Activated T-helper 2 cell treated with anti-CD3 and anti-CD28 coated beads, Interferon-gamma antibody, Interleukin-2, Interleukin-4, amounts not matched to agents 10 μg/mL and 5 μg/mL and 100 μg/mL, durations not matched to agents 14 hours and 24 hours and 36 hours (primary cell): ENCODE results near the gene UBE2O. TPM values are rescaled to one million over a fixed set of nuclear protein-coding genes. Genes with fewer than 3 reads are reported as not detected.

Experiments
- DNase-seq: peaks from one replicate; pipeline ENCODE4 v3.0.0; 2021; ENCODE audit warnings: low spot score
- H3K27ac Mint-ChIP-seq: one replicate; pipeline ENCODE4 v1.8.0; 2021; ENCODE audit warnings: mixed read lengths
- H3K27me3 Mint-ChIP-seq: one replicate; pipeline ENCODE4 v1.8.0; 2021; ENCODE audit warnings: low read depth, mixed read lengths
- H3K36me3 Mint-ChIP-seq: one replicate; pipeline ENCODE4 v1.8.0; 2021; ENCODE audit warnings: low read depth, mixed read lengths
- H3K4me1 Mint-ChIP-seq: one replicate; pipeline ENCODE4 v1.8.0; 2021; ENCODE audit warnings: low read depth, mixed read lengths
- H3K4me3 Mint-ChIP-seq: one replicate; pipeline ENCODE4 v1.8.0; 2021; ENCODE audit warnings: low read depth, mild to moderate bottlenecking, moderate library complexity, mixed read lengths
- H3K9me3 Mint-ChIP-seq: one replicate; pipeline ENCODE4 v1.8.0; 2021; ENCODE audit warnings: mixed read lengths
- intact Hi-C: fragments of 100-400 bp; cut with micrococcal nuclease; formaldehyde crosslinking; loops from one replicate; pipeline ENCODE4 v1.15.1; 2023
- total RNA-seq: library from RNA; stranded (reverse); gene quantifications from 2 replicates; pipeline ENCODE4 v1.2.3, GENCODE V29; 2022

UBE2O gene
- total RNA-seq, 1 donor from 2014 or later = 46.0 TPM

- Mint-ChIP-seq H3K36me3 (peaks cover 14% of the 10 kb centered on the region), H3K4me1 (peaks cover 6% of the 10 kb centered on the region), H3K4me3 (no peak overlapping the region), H3K27me3 (no peaks in the 10 kb centered on the region), H3K27ac (no peak overlapping the region), H3K9me3 (no peaks in the 10 kb centered on the region)
- intact Hi-C loops = loop anchor here (5.0 kb wide), 1 partner anchor 45 kb away; the partner anchor contains the start of gene UBE2O
- DNase-seq = no peak
Observed at GRCh38 chr17:76407509-76407908, 45.4 kb downstream of the UBE2O start.

- no peak for DNase-seq
- Mint-ChIP-seq H3K36me3 (peaks cover 26% of the 10 kb centered on the region), H3K27ac (no peak overlapping the region), H3K4me1 (peaks cover 6% of the 10 kb centered on the region), H3K4me3 (no peak overlapping the region), H3K27me3 (no peaks in the 10 kb centered on the region), H3K9me3 (no peaks in the 10 kb centered on the region)
- intact Hi-C loops = loop anchor here (5.0 kb wide), 1 partner anchor 46 kb away; the partner anchor contains the start of gene UBE2O
Observed at GRCh38 chr17:76405967-76406647, 46.8 kb downstream of the UBE2O start.

- Mint-ChIP-seq H3K9me3 (no peaks in the 10 kb centered on the region), H3K4me1 (peaks cover 6% of the 10 kb centered on the region), H3K27ac (no peak overlapping the region), H3K4me3 (no peak overlapping the region), H3K27me3 (no peaks in the 10 kb centered on the region), H3K36me3 (peaks cover 31% of the 10 kb centered on the region)
- intact Hi-C loops = loop anchor here (5.0 kb wide), 1 partner anchor 47 kb away; the partner anchor contains the start of gene UBE2O
- DNase-seq = no peak
Observed at GRCh38 chr17:76405607-76405966, 47.4 kb downstream of the UBE2O start.

GRCh38 chr17:76404976-76405563, 47.9 kb downstream of the UBE2O start:
- DNase-seq = no peak
- no peaks in the 10 kb centered on the region for H3K27me3 Mint-ChIP-seq
- intact Hi-C loops = loop anchor here (5.0 kb wide), 1 partner anchor 47 kb away; the partner anchor contains the start of gene UBE2O

GRCh38 chr17:76404256-76404655, 48.7 kb downstream of the UBE2O start:
- peaks cover 39% of the 10 kb centered on the region for H3K36me3 Mint-ChIP-seq
- H3K4me1 Mint-ChIP-seq = peaks cover 4% of the 10 kb centered on the region
- H3K27me3 Mint-ChIP-seq = no peaks in the 10 kb centered on the region
- no peak overlapping the region for H3K4me3 Mint-ChIP-seq
- no peak overlapping the region for H3K27ac Mint-ChIP-seq
- intact Hi-C loops = no loop called here
- H3K9me3 Mint-ChIP-seq = no peaks in the 10 kb centered on the region
- no peak for DNase-seq

More at GRCh38 chr17:76404976-76405563, 47.9 kb downstream of the UBE2O start:
- no peak overlapping the region for H3K4me3 Mint-ChIP-seq
- H3K36me3 Mint-ChIP-seq = peaks cover 34% of the 10 kb centered on the region
- H3K9me3 Mint-ChIP-seq = no peaks in the 10 kb centered on the region
- peaks cover 6% of the 10 kb centered on the region for H3K4me1 Mint-ChIP-seq
- H3K27ac Mint-ChIP-seq = no peak overlapping the region

GRCh38 chr17:76402711-76403110, 50.2 kb downstream of the UBE2O start:
- Mint-ChIP-seq H3K36me3 (peaks cover 49% of the 10 kb centered on the region), H3K4me1 (no peaks in the 10 kb centered on the region)

GRCh38 chr17:76399175-76400172, 53.5 kb downstream of the UBE2O start:
- H3K4me3 Mint-ChIP-seq = no peak overlapping the region
- intact Hi-C loops = no loop called here
- H3K36me3 Mint-ChIP-seq = peaks cover 60% of the 10 kb centered on the region

More at GRCh38 chr17:76402711-76403110, 50.2 kb downstream of the UBE2O start:
- Mint-ChIP-seq H3K27ac (no peak overlapping the region), H3K4me3 (no peak overlapping the region), H3K9me3 (no peaks in the 10 kb centered on the region), H3K27me3 (no peaks in the 10 kb centered on the region)
- DNase-seq = no peak
- intact Hi-C loops = no loop called here

GRCh38 chr17:76398523-76399174, 54.3 kb downstream of the UBE2O start:
- Mint-ChIP-seq H3K4me3 (no peak overlapping the region), H3K27ac (no peak overlapping the region), H3K36me3 (peaks cover 58% of the 10 kb centered on the region)

More at GRCh38 chr17:76399175-76400172, 53.5 kb downstream of the UBE2O start:
- Mint-ChIP-seq H3K27ac (no peak overlapping the region), H3K9me3 (no peaks in the 10 kb centered on the region), H3K4me1 (no peaks in the 10 kb centered on the region), H3K27me3 (no peaks in the 10 kb centered on the region)
- no peak for DNase-seq

GRCh38 chr17:76397687-76398522, 55.0 kb downstream of the UBE2O start:
- Mint-ChIP-seq H3K36me3 (peaks cover 58% of the 10 kb centered on the region), H3K27ac (no peak overlapping the region), H3K4me1 (no peaks in the 10 kb centered on the region), H3K9me3 (no peaks in the 10 kb centered on the region), H3K4me3 (no peak overlapping the region), H3K27me3 (no peaks in the 10 kb centered on the region)
- intact Hi-C loops = loop anchor here (1.0 kb wide), 1 partner anchor 96 kb away; no protein-coding TSS in a partner anchor
- DNase-seq = peak; percentile 75

More at GRCh38 chr17:76398523-76399174, 54.3 kb downstream of the UBE2O start:
- no peaks in the 10 kb centered on the region for H3K9me3 Mint-ChIP-seq
- intact Hi-C loops = loop anchor here (1.0 kb wide), 1 partner anchor 96 kb away; no protein-coding TSS in a partner anchor
- H3K4me1 Mint-ChIP-seq = no peaks in the 10 kb centered on the region
- no peaks in the 10 kb centered on the region for H3K27me3 Mint-ChIP-seq
- DNase-seq = no peak

GRCh38 chr17:76397184-76397583, 55.8 kb downstream of the UBE2O start:
- no peak overlapping the region for H3K4me3 Mint-ChIP-seq
- H3K9me3 Mint-ChIP-seq = no peaks in the 10 kb centered on the region
- no peaks in the 10 kb centered on the region for H3K27me3 Mint-ChIP-seq
- no peak overlapping the region for H3K27ac Mint-ChIP-seq
- intact Hi-C loops = no loop called here
- DNase-seq = no peak
- H3K4me1 Mint-ChIP-seq = no peaks in the 10 kb centered on the region
- peaks cover 55% of the 10 kb centered on the region for H3K36me3 Mint-ChIP-seq

GRCh38 chr17:76395980-76396379, 57.0 kb downstream of the UBE2O start:
- Mint-ChIP-seq H3K4me1 (no peaks in the 10 kb centered on the region), H3K36me3 (peaks cover 51% of the 10 kb centered on the region), H3K27ac (no peak overlapping the region), H3K27me3 (no peaks in the 10 kb centered on the region), H3K4me3 (no peak overlapping the region), H3K9me3 (no peaks in the 10 kb centered on the region)
- intact Hi-C loops = no loop called here
- no peak for DNase-seq
